Activated B cell treated with CpG ODN at 0.5 μM for 24 hours (primary cell): ENCODE data around the gene CLTB. TPM values are rescaled to one million over a fixed set of nuclear protein-coding genes. Genes with fewer than 3 reads are reported as not detected.

Experiments used
- ATAC-seq: fragments of 200-7000 bp; cut with Tn5 transposase; one replicate; pipeline ENCODE4 v1.10.0; 2021; ENCODE audit warnings: low read depth, mild to moderate bottlenecking, moderate library complexity
- CTCF ChIA-PET: fragments of 350-600 bp; sonication (Branson Sonifier 250); formaldehyde crosslinking; loops from one replicate; lab custom pipeline; 2021; ENCODE audit warnings: antibody characterized with exemption; lab: Charles Lee
- POLR2A ChIA-PET: fragments of 350-600 bp; sonication (Branson Sonifier 250); formaldehyde crosslinking; loops from one replicate; lab custom pipeline; 2021; ENCODE audit warnings: antibody characterized with exemption; lab: Charles Lee
- DNase-seq: peaks from one replicate; pipeline ENCODE4 v3.0.0; 2022
- H3K27ac Mint-ChIP-seq: one replicate; pipeline ENCODE4 v1.8.0; 2020; ENCODE audit warnings: mixed read lengths
- H3K27me3 Mint-ChIP-seq: one replicate; pipeline ENCODE4 v1.8.0; 2021; ENCODE audit warnings: mixed read lengths
- H3K36me3 Mint-ChIP-seq: one replicate; pipeline ENCODE4 v1.8.0; 2021; ENCODE audit warnings: low read depth, mixed read lengths
- H3K4me1 Mint-ChIP-seq: one replicate; pipeline ENCODE4 v1.8.0; 2021; ENCODE audit warnings: mixed read lengths
- H3K4me3 Mint-ChIP-seq: one replicate; pipeline ENCODE4 v1.8.0; 2020; ENCODE audit warnings: mild to moderate bottlenecking, mixed read lengths
- H3K9me3 Mint-ChIP-seq: one replicate; pipeline ENCODE4 v1.8.0; 2020; ENCODE audit warnings: mixed read lengths
- intact Hi-C: fragments of 100-400 bp; cut with micrococcal nuclease; formaldehyde crosslinking; loops from one replicate; pipeline ENCODE4 v1.15.1; 2024
- total RNA-seq: library from RNA; stranded (reverse); gene quantifications from 2 replicates; pipeline ENCODE4 v1.2.3, GENCODE V29; 2022
- TF ChIP-seq, protein P1 (sequence below): fragments of 200-600 bp; IDR thresholded peaks from one replicate; pipeline ENCODE4 v1.8.0; 2022; ENCODE audit warnings: antibody characterized with exemption, mild to moderate bottlenecking

Gene CLTB
- total RNA-seq, 1 donor from 2014 or later: 29.5 TPM

DNA sequence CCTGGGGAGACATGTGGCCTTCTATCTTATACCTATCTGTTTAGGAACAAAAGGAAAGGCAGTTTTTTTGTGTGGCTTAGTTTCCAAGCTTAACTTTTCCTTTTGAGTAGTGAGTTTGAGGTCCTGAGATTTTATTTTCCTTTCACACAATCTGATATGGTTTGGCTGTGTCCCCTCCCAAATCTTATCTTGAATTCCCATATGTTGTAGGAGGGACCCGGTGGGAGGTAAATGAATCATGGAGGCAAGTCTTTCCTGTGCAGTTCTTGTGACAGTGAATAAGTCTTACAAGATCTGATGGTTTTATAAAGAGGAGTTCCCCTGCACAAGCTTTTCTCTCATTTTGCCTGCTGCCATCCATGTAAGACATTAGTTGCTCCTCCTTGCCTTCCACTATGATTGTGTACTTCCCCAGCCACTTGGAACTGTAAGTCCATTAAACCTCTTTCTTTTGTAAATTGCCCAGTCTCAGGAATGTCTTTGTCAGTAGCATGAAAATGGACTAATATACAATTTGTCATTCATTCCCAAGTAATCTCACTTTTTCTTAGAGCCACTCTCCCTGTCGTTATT lies 4.7 kb upstream of the CLTB start:
- ATAC-seq: no peak
- TF ChIP-seq, protein P1, sequence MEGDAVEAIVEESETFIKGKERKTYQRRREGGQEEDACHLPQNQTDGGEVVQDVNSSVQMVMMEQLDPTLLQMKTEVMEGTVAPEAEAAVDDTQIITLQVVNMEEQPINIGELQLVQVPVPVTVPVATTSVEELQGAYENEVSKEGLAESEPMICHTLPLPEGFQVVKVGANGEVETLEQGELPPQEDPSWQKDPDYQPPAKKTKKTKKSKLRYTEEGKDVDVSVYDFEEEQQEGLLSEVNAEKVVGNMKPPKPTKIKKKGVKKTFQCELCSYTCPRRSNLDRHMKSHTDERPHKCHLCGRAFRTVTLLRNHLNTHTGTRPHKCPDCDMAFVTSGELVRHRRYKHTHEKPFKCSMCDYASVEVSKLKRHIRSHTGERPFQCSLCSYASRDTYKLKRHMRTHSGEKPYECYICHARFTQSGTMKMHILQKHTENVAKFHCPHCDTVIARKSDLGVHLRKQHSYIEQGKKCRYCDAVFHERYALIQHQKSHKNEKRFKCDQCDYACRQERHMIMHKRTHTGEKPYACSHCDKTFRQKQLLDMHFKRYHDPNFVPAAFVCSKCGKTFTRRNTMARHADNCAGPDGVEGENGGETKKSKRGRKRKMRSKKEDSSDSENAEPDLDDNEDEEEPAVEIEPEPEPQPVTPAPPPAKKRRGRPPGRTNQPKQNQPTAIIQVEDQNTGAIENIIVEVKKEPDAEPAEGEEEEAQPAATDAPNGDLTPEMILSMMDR: no peak

DNA sequence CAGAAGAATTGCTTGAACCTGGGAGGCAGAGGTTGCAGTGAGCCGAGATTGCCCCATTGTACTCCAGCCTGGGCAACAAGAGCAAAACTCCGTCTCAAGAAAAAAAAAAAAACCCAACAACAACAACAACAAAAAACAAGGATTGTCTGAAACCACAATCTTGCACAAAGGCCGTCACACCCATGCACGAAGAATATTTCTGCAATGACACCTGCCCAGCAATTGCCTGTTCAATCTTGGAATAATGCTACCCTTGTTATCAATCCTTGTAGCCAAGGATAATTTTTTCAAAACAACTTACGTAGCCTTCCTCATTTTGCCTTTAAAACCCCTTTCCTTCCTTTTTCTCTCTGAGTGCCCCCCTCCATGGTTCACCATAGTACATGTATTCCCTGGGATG lies 3.7 kb upstream of the CLTB start:
- ChIA-PET POLR2A (interaction anchor here (0.7 kb wide), 1 partner anchor 18 kb away, joined by 3 read pairs; no protein-coding TSS in a partner anchor), CTCF (no interaction called here)
- H3K9me3 Mint-ChIP-seq: no peaks in the 10 kb centered on the region
- TF ChIP-seq, protein P1: no peak
- H3K27me3 Mint-ChIP-seq: peaks cover 10% of the 10 kb centered on the region
- DNase-seq (no peak), ATAC-seq (no peak)
- H3K4me3 Mint-ChIP-seq: no peak overlapping the region
- no peaks in the 10 kb centered on the region for H3K36me3 Mint-ChIP-seq
- H3K4me1 Mint-ChIP-seq: peaks cover 14% of the 10 kb centered on the region
- no peak overlapping the region for H3K27ac Mint-ChIP-seq
- intact Hi-C loops: no loop called here

More for the DNA sequence above, 4.7 kb upstream of the CLTB start:
- Mint-ChIP-seq H3K9me3 (no peaks in the 10 kb centered on the region), H3K27ac (no peak overlapping the region), H3K27me3 (peaks cover 11% of the 10 kb centered on the region), H3K36me3 (no peaks in the 10 kb centered on the region), H3K4me1 (peaks cover 8% of the 10 kb centered on the region), H3K4me3 (no peak overlapping the region)
- intact Hi-C loops: no loop called here
- ChIA-PET POLR2A (no interaction called here), CTCF (no interaction called here)
- DNase-seq: no peak

DNA sequence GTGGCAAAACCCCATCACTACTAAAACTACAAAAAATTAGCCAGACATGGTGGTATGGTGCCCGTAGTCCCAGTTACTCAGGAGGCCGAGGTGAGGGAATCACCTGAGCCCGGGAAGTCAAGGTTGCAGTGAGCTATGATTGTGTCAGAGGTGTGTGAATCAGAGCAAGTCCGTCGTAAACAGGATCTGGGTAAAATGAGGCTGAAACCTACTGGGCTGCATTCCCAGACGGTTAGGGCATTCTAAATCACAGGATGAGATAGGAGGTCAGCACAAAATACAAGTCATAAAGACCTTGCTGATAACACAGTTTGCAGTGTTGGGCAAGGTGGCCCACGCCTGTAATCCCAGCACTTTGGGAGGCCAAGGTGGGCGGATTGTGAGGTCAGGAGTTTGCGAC lies 1.9 kb upstream of the CLTB start:
- H3K27me3 Mint-ChIP-seq: peaks cover 10% of the 10 kb centered on the region
- DNase-seq (no peak), ATAC-seq (no peak)
- no peak overlapping the region for H3K4me3 Mint-ChIP-seq
- TF ChIP-seq, protein P1: no peak
- ChIA-PET POLR2A (interaction anchor here (1.3 kb wide), 1 partner anchor 30 kb away, joined by 5 read pairs; the partner anchor contains the start of gene FAF2), CTCF (interaction anchor here (0.9 to 1.4 kb wide), 5 partner anchors 12 to 242 kb away, joined by 3 to 4 read pairs (median 3); partner anchors contain the start of gene TSPAN17)
- intact Hi-C loops: no loop called here
- no peaks in the 10 kb centered on the region for H3K9me3 Mint-ChIP-seq
- peaks cover 22% of the 10 kb centered on the region for H3K4me1 Mint-ChIP-seq
- H3K27ac Mint-ChIP-seq: no peak overlapping the region
- H3K36me3 Mint-ChIP-seq: no peaks in the 10 kb centered on the region

DNA sequence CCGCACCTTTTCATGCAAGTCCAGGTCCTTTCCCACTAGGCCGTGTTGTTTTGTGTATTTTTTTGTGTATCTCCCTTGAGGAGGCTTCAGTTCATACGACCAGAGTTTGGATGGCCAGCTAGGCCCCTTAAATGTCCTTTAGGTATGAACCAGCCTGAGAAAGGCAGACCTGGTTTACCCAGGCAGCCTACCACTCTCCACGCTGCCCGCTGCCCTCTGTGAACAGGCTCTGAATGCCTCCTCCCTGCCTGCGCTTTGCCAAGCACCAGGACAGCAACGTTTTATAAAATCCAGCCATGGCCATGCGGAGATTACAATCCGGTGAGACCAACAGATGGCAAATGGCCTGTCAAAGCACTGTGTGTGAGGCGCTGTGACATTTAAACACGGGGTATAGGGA lies 626 bp upstream of the CLTB start:
- POLR2A ChIA-PET: interaction anchor here (0.5 to 2.5 kb wide), 5 partner anchors 31 to 694 kb away, joined by 3 to 22 read pairs (median 8); partner anchors contain the start of genes FAF2 and RNF44
- no peak for DNase-seq
- CTCF ChIA-PET: interaction anchor here (0.7 to 3.0 kb wide), 17 partner anchors 10 to 246 kb away, joined by 3 to 18 read pairs (median 4); partner anchors contain the start of genes RNF44 and TSPAN17
- TF ChIP-seq, protein P1: no peak
- Mint-ChIP-seq H3K4me1 (peaks cover 22% of the 10 kb centered on the region), H3K9me3 (no peaks in the 10 kb centered on the region), H3K27me3 (peaks cover 10% of the 10 kb centered on the region), H3K4me3 (peak overlapping the region; percentile 77), H3K27ac (no peak overlapping the region), H3K36me3 (peaks cover 2% of the 10 kb centered on the region)
- no peak for ATAC-seq
- intact Hi-C loops: loop anchor here (1.0 to 2.0 kb wide), 8 partner anchors 28 to 241 kb away; partner anchors contain the start of genes FAF2 and KIAA1191

DNA sequence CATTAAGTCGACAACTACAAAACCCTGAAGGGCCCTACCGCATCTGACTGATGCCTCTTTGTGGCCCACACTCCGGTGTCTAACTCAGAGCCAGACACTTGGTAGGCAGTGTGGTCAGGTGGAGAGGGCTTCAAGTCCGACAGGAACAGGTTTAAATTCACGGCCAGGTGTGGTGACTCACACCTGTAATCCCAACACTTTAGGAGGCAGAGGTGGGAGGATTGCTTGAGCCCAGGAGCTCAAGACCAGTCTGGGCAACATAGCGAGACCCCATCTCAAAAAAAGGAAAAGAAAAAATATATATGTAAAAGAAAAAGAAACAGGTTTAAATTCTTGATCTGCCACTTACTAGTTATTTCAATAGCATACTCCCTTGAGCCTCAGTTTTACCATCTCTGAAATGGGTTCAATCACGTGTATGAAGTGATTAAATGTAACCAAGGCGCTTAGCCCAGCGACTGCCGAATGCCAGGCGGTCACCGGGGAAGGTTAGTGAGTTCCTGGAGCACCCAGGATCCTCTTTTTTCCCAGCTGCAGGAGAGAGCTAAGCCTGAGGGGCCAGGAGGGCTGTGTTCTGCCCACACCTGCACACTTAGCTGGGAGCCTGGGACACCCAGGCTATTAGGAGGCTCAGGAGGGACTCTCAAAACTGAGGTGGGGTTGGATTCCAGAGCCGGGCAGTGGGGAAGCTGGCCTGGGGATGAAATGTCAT lies 943 bp downstream of the CLTB start:
- DNase-seq (no peak), ATAC-seq (no peak)
- Mint-ChIP-seq H3K4me3 (peak overlapping the region; percentile 80), H3K27me3 (peaks cover 3% of the 10 kb centered on the region), H3K27ac (peak overlapping the region; percentile 56), H3K9me3 (no peaks in the 10 kb centered on the region), H3K4me1 (peaks cover 26% of the 10 kb centered on the region), H3K36me3 (peaks cover 2% of the 10 kb centered on the region)
- intact Hi-C loops: no loop called here
- CTCF ChIA-PET: interaction anchor here (0.6 to 3.0 kb wide), 4 partner anchors 32 to 163 kb away, joined by 3 to 18 read pairs (median 9); no protein-coding TSS in a partner anchor
- TF ChIP-seq, protein P1: no peak
- POLR2A ChIA-PET: interaction anchor here (0.6 to 2.5 kb wide), 7 partner anchors 10 to 794 kb away, joined by 3 to 22 read pairs (median 3); partner anchors contain the start of genes FAF2 and RNF44
